ENCODE data around the gene CEP152.
"Not testable (repeated sequence)": the region's sequence is repeated elsewhere in the genome, so short reads cannot be mapped to it uniquely, and the experiment has no call there.

Gene CEP152, protein sequence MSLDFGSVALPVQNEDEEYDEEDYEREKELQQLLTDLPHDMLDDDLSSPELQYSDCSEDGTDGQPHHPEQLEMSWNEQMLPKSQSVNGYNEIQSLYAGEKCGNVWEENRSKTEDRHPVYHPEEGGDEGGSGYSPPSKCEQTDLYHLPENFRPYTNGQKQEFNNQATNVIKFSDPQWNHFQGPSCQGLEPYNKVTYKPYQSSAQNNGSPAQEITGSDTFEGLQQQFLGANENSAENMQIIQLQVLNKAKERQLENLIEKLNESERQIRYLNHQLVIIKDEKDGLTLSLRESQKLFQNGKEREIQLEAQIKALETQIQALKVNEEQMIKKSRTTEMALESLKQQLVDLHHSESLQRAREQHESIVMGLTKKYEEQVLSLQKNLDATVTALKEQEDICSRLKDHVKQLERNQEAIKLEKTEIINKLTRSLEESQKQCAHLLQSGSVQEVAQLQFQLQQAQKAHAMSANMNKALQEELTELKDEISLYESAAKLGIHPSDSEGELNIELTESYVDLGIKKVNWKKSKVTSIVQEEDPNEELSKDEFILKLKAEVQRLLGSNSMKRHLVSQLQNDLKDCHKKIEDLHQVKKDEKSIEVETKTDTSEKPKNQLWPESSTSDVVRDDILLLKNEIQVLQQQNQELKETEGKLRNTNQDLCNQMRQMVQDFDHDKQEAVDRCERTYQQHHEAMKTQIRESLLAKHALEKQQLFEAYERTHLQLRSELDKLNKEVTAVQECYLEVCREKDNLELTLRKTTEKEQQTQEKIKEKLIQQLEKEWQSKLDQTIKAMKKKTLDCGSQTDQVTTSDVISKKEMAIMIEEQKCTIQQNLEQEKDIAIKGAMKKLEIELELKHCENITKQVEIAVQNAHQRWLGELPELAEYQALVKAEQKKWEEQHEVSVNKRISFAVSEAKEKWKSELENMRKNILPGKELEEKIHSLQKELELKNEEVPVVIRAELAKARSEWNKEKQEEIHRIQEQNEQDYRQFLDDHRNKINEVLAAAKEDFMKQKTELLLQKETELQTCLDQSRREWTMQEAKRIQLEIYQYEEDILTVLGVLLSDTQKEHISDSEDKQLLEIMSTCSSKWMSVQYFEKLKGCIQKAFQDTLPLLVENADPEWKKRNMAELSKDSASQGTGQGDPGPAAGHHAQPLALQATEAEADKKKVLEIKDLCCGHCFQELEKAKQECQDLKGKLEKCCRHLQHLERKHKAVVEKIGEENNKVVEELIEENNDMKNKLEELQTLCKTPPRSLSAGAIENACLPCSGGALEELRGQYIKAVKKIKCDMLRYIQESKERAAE (N-terminal part only)

DNA sequence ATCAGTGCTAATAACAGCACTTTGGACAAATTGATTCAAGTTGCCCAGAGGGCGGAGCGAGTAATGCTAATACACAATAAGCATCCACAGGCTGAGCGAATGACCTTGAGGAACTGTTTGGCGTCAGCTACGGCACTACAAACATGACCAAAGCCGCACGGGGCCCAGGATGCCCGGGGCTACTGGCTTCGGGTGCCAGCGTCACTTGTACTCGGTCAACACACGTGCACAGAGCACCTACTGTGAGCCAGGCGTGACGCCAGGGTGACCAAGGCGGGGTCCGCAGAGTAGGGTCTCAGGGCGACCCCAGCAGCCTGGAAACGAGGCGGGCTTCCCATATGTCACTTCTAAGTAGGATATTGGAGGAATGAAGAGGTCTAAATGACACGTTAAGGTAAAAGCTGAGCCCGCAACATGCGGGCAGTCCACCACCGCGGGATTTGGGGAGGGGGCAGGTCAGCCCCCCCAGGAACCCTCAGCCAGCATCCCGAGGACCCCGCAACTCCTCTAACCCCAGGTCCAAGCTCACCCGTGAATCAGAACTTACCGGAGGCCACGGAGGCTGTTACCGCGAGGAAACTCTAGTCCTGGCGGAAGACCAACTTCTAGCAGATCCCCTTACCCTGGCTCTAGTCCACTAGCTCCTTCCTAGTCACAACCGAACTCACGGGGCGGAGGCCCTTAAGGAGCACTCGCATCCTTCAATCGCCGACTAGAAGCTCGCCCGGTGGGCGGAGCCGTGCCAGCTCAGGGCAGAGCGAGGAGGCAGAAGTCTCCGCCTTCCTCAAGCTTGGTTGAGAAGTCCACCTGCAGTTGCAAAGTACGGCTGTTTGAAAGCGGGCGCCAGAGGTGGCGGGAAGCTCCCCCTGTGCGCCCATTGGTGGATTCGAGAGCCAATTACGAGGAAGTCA is at the start of gene CEP152:
CEP152 (minus strand) TSS at position 656 of the 911 bp plus-strand sequence. CDS start 5,420 bp downstream, outside the sequence.
- peaks cover 4% of the 10 kb centered on the region for H3K4me1 ChIP-seq (ENCODE audit: control insufficient read depth, insufficient read depth, low read length)
- no peaks in the 10 kb centered on the region for H3K27me3 ChIP-seq (ENCODE audit: control insufficient read depth in 1 of 2, insufficient read depth in 2 of 2, low read length in 2 of 2)
- no peaks in the 10 kb centered on the region for H3K9me3 ChIP-seq (ENCODE audit: control insufficient read depth in 2 of 2, low read length in 2 of 2)
- H3K9ac ChIP-seq (ENCODE audit: low read length in 2 of 2): peak within 1 kb of the TSS; percentile 71 to 78
- H3K36me3 ChIP-seq (ENCODE audit: control insufficient read depth in 2 of 2, insufficient read depth in 2 of 2, low read length in 2 of 2): no peaks in the 10 kb centered on the region
- H3K27ac ChIP-seq (ENCODE audit: low read length): no peak within 1 kb of the TSS
- peak within 1 kb of the TSS; percentile 96 to 99 for H3K4me3 ChIP-seq (ENCODE audit: low read length in 2 of 2)

GRCh38 chr15:48859426-48859825 is 48.6 kb upstream of the CEP152 start:
- H3K4me1 ChIP-seq (ENCODE audit: control insufficient read depth, insufficient read depth, low read length): peaks cover 5% of the 10 kb centered on the region
- H3K9ac ChIP-seq (ENCODE audit: low read length in 2 of 2): no peak overlapping the region
- no peaks in the 10 kb centered on the region for H3K27me3 ChIP-seq (ENCODE audit: control insufficient read depth in 1 of 2, insufficient read depth in 2 of 2, low read length in 2 of 2)
- H3K36me3 ChIP-seq (ENCODE audit: control insufficient read depth in 2 of 2, insufficient read depth in 2 of 2, low read length in 2 of 2): no peaks in the 10 kb centered on the region
- H3K9me3 ChIP-seq (ENCODE audit: control insufficient read depth in 2 of 2, low read length in 2 of 2): no peaks in the 10 kb centered on the region
- H3K4me3 ChIP-seq (ENCODE audit: low read length in 2 of 2): no peak overlapping the region
- H3K27ac ChIP-seq (ENCODE audit: low read length): no peak overlapping the region

DNA sequence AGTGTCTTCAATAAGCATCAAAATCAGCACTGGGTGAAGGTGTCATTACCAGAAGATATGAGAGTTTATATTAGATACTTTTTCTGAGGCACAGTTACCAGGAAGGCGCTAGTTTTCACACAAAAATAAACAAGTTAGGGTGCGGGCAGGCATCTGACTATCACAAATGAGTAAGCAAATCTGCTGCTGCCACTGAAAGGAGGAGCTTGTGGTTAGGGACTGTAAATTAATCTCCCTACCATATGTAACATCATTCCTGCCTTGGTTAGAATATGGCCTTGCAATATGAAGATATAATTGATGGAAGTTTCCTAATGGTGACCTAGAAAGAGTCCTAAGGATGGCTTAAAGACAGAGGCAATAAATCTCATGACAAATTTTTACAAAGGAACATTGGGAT is 47.5 kb upstream of the CEP152 start:
- H3K4me3 ChIP-seq (ENCODE audit: low read length in 2 of 2): no peak overlapping the region
- no peaks in the 10 kb centered on the region for H3K27me3 ChIP-seq (ENCODE audit: control insufficient read depth in 1 of 2, insufficient read depth in 2 of 2, low read length in 2 of 2)
- no peak overlapping the region for H3K9ac ChIP-seq (ENCODE audit: low read length in 2 of 2)
- peaks cover 5% of the 10 kb centered on the region for H3K4me1 ChIP-seq (ENCODE audit: control insufficient read depth, insufficient read depth, low read length)
- no peak overlapping the region for H3K27ac ChIP-seq (ENCODE audit: low read length)
- no peaks in the 10 kb centered on the region for H3K36me3 ChIP-seq (ENCODE audit: control insufficient read depth in 2 of 2, insufficient read depth in 2 of 2, low read length in 2 of 2)
- no peaks in the 10 kb centered on the region for H3K9me3 ChIP-seq (ENCODE audit: control insufficient read depth in 2 of 2, low read length in 2 of 2)

DNA sequence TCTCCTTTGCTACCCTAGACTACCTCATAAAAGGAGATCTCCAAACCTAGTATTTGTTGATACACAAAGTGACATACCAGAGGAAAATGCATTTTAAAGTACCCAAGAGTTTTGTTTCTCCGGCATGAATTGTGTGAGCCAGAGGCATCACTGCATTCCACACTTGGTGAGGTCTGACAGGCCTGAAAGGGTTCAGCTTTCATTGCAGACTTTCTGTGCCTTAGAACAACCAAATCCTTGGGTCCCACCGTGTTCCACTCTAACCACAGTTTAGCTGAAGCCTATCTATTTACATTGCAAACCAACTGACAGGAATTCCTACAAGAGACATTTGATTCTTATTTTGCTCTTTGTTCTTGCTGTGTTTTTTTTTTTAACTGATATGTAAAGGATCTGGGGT is 46.1 kb upstream of the CEP152 start:
- no peaks in the 10 kb centered on the region for H3K9me3 ChIP-seq (ENCODE audit: control insufficient read depth in 2 of 2, low read length in 2 of 2)
- no peaks in the 10 kb centered on the region for H3K36me3 ChIP-seq (ENCODE audit: control insufficient read depth in 2 of 2, insufficient read depth in 2 of 2, low read length in 2 of 2)
- H3K4me1 ChIP-seq (ENCODE audit: control insufficient read depth, insufficient read depth, low read length): peaks cover 5% of the 10 kb centered on the region
- H3K9ac ChIP-seq (ENCODE audit: low read length in 2 of 2): no peak overlapping the region
- H3K27ac ChIP-seq (ENCODE audit: low read length): no peak overlapping the region
- no peak overlapping the region for H3K4me3 ChIP-seq (ENCODE audit: low read length in 2 of 2)
- H3K27me3 ChIP-seq (ENCODE audit: control insufficient read depth in 1 of 2, insufficient read depth in 2 of 2, low read length in 2 of 2): no peaks in the 10 kb centered on the region

GRCh38 chr15:48855501-48856440 is 44.9 kb upstream of the CEP152 start:
- no peaks in the 10 kb centered on the region for H3K36me3 ChIP-seq (ENCODE audit: control insufficient read depth in 2 of 2, insufficient read depth in 2 of 2, low read length in 2 of 2)
- peaks cover 2% of the 10 kb centered on the region for H3K4me1 ChIP-seq (ENCODE audit: control insufficient read depth, insufficient read depth, low read length)
- H3K27ac ChIP-seq (ENCODE audit: low read length): no peak overlapping the region
- H3K9me3 ChIP-seq (ENCODE audit: control insufficient read depth in 2 of 2, low read length in 2 of 2): no peaks in the 10 kb centered on the region
- H3K9ac ChIP-seq (ENCODE audit: low read length in 2 of 2): no peak overlapping the region
- no peaks in the 10 kb centered on the region for H3K27me3 ChIP-seq (ENCODE audit: control insufficient read depth in 1 of 2, insufficient read depth in 2 of 2, low read length in 2 of 2)
- H3K4me3 ChIP-seq (ENCODE audit: low read length in 2 of 2): no peak overlapping the region

GRCh38 chr15:48854434-48854833 is 43.6 kb upstream of the CEP152 start:
- H3K27me3 ChIP-seq (ENCODE audit: control insufficient read depth in 1 of 2, insufficient read depth in 2 of 2, low read length in 2 of 2); H3K36me3 ChIP-seq (ENCODE audit: control insufficient read depth in 2 of 2, insufficient read depth in 2 of 2, low read length in 2 of 2); H3K9ac ChIP-seq (ENCODE audit: low read length in 2 of 2); H3K9me3 ChIP-seq (ENCODE audit: control insufficient read depth in 2 of 2, low read length in 2 of 2); H3K27ac ChIP-seq (ENCODE audit: low read length); H3K4me1 ChIP-seq (ENCODE audit: control insufficient read depth, insufficient read depth, low read length); H3K4me3 ChIP-seq (ENCODE audit: low read length in 2 of 2): not testable (repeated sequence)

DNA sequence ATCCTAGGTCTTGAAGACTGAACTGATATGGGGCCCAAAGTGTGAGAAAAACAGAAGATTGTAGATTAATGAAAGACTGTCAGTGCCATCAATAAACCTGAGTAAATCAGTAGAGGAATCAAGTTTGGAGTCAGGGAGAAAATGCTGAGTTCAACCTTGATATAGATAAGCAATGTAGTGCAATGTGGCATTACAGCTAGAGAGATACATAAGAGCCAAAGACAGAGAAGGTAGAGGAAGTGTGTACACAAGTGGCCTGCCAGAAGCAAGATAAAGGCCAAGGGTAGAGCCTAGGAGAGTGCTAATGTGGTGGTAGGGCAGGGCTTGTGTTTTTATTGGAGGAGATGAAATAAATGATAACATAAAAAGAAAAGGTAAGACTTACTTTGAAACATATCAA is 41.1 kb upstream of the CEP152 start:
- H3K27ac ChIP-seq (ENCODE audit: low read length): no peak overlapping the region
- no peaks in the 10 kb centered on the region for H3K36me3 ChIP-seq (ENCODE audit: control insufficient read depth in 2 of 2, insufficient read depth in 2 of 2, low read length in 2 of 2)
- H3K4me1 ChIP-seq (ENCODE audit: control insufficient read depth, insufficient read depth, low read length): peaks cover 2% of the 10 kb centered on the region
- H3K9me3 ChIP-seq (ENCODE audit: control insufficient read depth in 2 of 2, low read length in 2 of 2): no peaks in the 10 kb centered on the region
- no peaks in the 10 kb centered on the region for H3K27me3 ChIP-seq (ENCODE audit: control insufficient read depth in 1 of 2, insufficient read depth in 2 of 2, low read length in 2 of 2)
- no peak overlapping the region for H3K4me3 ChIP-seq (ENCODE audit: low read length in 2 of 2)
- no peak overlapping the region for H3K9ac ChIP-seq (ENCODE audit: low read length in 2 of 2)

GRCh38 chr15:48850648-48851047 is 39.8 kb upstream of the CEP152 start:
- H3K27me3 ChIP-seq (ENCODE audit: control insufficient read depth in 1 of 2, insufficient read depth in 2 of 2, low read length in 2 of 2): no peaks in the 10 kb centered on the region
- H3K4me3 ChIP-seq (ENCODE audit: low read length in 2 of 2): no peak overlapping the region
- H3K9ac ChIP-seq (ENCODE audit: low read length in 2 of 2): no peak overlapping the region
- H3K27ac ChIP-seq (ENCODE audit: low read length): no peak overlapping the region
- H3K36me3 ChIP-seq (ENCODE audit: control insufficient read depth in 2 of 2, insufficient read depth in 2 of 2, low read length in 2 of 2): no peaks in the 10 kb centered on the region
- H3K9me3 ChIP-seq (ENCODE audit: control insufficient read depth in 2 of 2, low read length in 2 of 2): no peaks in the 10 kb centered on the region
- peaks cover 2% of the 10 kb centered on the region for H3K4me1 ChIP-seq (ENCODE audit: control insufficient read depth, insufficient read depth, low read length)

GRCh38 chr15:48845123-48845522 is 34.3 kb upstream of the CEP152 start:
- Histone ChIP-seq H3K4me3 (ENCODE audit: low read length in 2 of 2) (no peak overlapping the region), H3K27me3 (ENCODE audit: control insufficient read depth in 1 of 2, insufficient read depth in 2 of 2, low read length in 2 of 2) (no peaks in the 10 kb centered on the region), H3K27ac (ENCODE audit: low read length) (no peak overlapping the region), H3K9me3 (ENCODE audit: control insufficient read depth in 2 of 2, low read length in 2 of 2) (no peaks in the 10 kb centered on the region), H3K4me1 (ENCODE audit: control insufficient read depth, insufficient read depth, low read length) (no peaks in the 10 kb centered on the region), H3K9ac (ENCODE audit: low read length in 2 of 2) (no peak overlapping the region), H3K36me3 (ENCODE audit: control insufficient read depth in 2 of 2, insufficient read depth in 2 of 2, low read length in 2 of 2) (no peaks in the 10 kb centered on the region)
